Neural progenitor cell (in vitro differentiated cells): ENCODE measurements around the gene RIPPLY3. TPM values are rescaled to one million over a fixed set of nuclear protein-coding genes. Genes with fewer than 3 reads are reported as not detected.
A peak's percentile ranks its signal among the peaks of the same experiment; 100 is the strongest.

Experiments
- DNase-seq: peaks from one replicate; pipeline ENCODE4 v3.0.0-alpha.2; 2016; ENCODE audit warnings: low spot score
- H2AFZ ChIP-seq: fragments of 200-600 bp; sonication (generic); replicated peaks from 2 replicates; pipeline ENCODE4 v1.6.1; 2016; ENCODE audit warnings: antibody characterized with exemption
- H3F3A ChIP-seq: fragments of 200-600 bp; sonication (generic); 2 replicates; pipeline ENCODE4 v1.6.1; 2016; ENCODE audit warnings: antibody characterized with exemption, low read depth
- H3K27ac ChIP-seq: fragments of 200-600 bp; sonication (generic); 2 replicates; pipeline ENCODE4 v1.5.1; 2016; ENCODE audit warnings: mild to moderate bottlenecking
- H3K27me3 ChIP-seq: fragments of 200-600 bp; sonication (generic); 2 replicates; pipeline ENCODE4 v1.6.1; 2016; ENCODE audit warnings: mild to moderate bottlenecking, moderate library complexity
- H3K36me3 ChIP-seq: fragments of 200-600 bp; sonication (generic); 2 replicates; pipeline ENCODE4 v1.5.1; 2016
- H3K4me1 ChIP-seq: fragments of 200-600 bp; sonication (generic); 2 replicates; pipeline ENCODE4 v1.6.1; 2016; ENCODE audit warnings: mixed run types
- H3K4me2 ChIP-seq: fragments of 200-600 bp; sonication (generic); 2 replicates; pipeline ENCODE4 v1.6.1; 2016
- H3K4me3 ChIP-seq: fragments of 200-600 bp; sonication (generic); 2 replicates; pipeline ENCODE4 v1.5.1; 2016
- H3K79me2 ChIP-seq: fragments of 200-600 bp; sonication (generic); 2 replicates; pipeline ENCODE4 v1.6.1; 2016; ENCODE audit warnings: low read depth
- H3K9ac ChIP-seq: fragments of 200-600 bp; sonication (generic); 2 replicates; pipeline ENCODE4 v1.6.1; 2016
- H3K9me3 ChIP-seq: fragments of 200-600 bp; sonication (generic); 2 replicates; pipeline ENCODE4 v1.5.1; 2016; ENCODE audit warnings: low read depth
- H4K20me1 ChIP-seq: fragments of 200-600 bp; sonication (generic); 2 replicates; pipeline ENCODE4 v1.6.1; 2016; ENCODE audit warnings: low read depth
- H3K27ac Mint-ChIP-seq: 3 replicates; pipeline ENCODE4 v1.8.0; 2021; ENCODE audit warnings: mixed read lengths
- H3K27me3 Mint-ChIP-seq: 2 replicates; pipeline ENCODE4 v1.8.0; 2022; ENCODE audit warnings: low read depth, mild to moderate bottlenecking, inconsistent platforms, moderate library complexity, mixed read lengths; ENCODE audit not compliant: insufficient read depth
- H3K36me3 Mint-ChIP-seq: 3 replicates; pipeline ENCODE4 v1.8.0; 2021; ENCODE audit warnings: mixed read lengths
- H3K4me1 Mint-ChIP-seq: 3 replicates; pipeline ENCODE4 v1.8.0; 2021; ENCODE audit warnings: mixed read lengths
- H3K4me3 Mint-ChIP-seq: 3 replicates; pipeline ENCODE4 v1.8.0; 2021; ENCODE audit warnings: mild to moderate bottlenecking, moderate library complexity, mixed read lengths
- H3K9me3 Mint-ChIP-seq: 3 replicates; pipeline ENCODE4 v1.8.0; 2020; ENCODE audit warnings: mixed read lengths
- CTCF ChIP-seq: fragments of 200-600 bp; sonication (generic); IDR thresholded peaks from 2 replicates; pipeline ENCODE4 v1.5.1; 2017; ENCODE audit warnings: antibody characterized with exemption, mild to moderate bottlenecking
- EZH2 ChIP-seq: fragments of 200-600 bp; sonication (generic); IDR thresholded peaks from 2 replicates; pipeline ENCODE4 v1.6.1; 2017; ENCODE audit warnings: antibody characterized with exemption, mild to moderate bottlenecking, moderate library complexity
- EZH2phosphoT487 ChIP-seq: fragments of 200-600 bp; sonication (generic); IDR thresholded peaks from 2 replicates; pipeline ENCODE4 v1.6.1; 2017; ENCODE audit warnings: antibody characterized with exemption
- total RNA-seq: library from RNA; depleted of rRNA; stranded (reverse); fragments of >200 nt; gene quantifications from 2 replicates; pipeline ENCODE4 v1.2.3, GENCODE V29; 2015; ENCODE audit warnings: low replicate concordance

RIPPLY3 gene
- total RNA-seq, 1 donor from 2014 or later = 2.8 TPM

DNA sequence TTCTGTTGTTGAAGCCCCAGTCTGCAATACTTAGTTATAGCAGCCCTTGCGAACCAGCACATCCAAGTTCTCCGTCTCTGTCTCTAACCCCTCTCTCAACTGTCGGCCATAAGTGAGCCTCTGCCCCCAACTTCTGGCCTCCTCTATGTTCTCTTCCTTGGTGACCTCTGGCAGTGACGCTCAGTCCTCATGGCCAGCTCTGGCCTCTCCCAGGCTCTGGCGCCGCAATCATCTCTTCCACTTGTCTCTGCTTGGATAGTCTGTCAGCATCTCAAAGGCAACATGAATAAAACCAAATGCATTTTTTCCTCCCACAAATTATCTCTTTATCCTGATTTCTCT is 31.7 kb upstream of the RIPPLY3 start:
- no peak overlapping the region for H3K27ac Mint-ChIP-seq
- no peaks in the 10 kb centered on the region for H3K79me2 ChIP-seq
- H3K4me2 ChIP-seq = no peak overlapping the region
- H3K36me3 Mint-ChIP-seq = peaks cover 7% of the 10 kb centered on the region
- H3K4me1 Mint-ChIP-seq = peaks cover 10% of the 10 kb centered on the region
- TF ChIP-seq EZH2phosphoT487 (no peak), CTCF (no peak), EZH2 (no peak)
- no peaks in the 10 kb centered on the region for H3K4me1 ChIP-seq
- H3F3A ChIP-seq = no peaks in the 10 kb centered on the region
- H3K4me3 ChIP-seq = no peak overlapping the region
- no peaks in the 10 kb centered on the region for H3K9me3 Mint-ChIP-seq
- no peak overlapping the region for H2AFZ ChIP-seq
- H4K20me1 ChIP-seq = no peaks in the 10 kb centered on the region
- H3K27ac ChIP-seq = no peak overlapping the region
- H3K27me3 ChIP-seq = peaks cover 7% of the 10 kb centered on the region
- no peaks in the 10 kb centered on the region for H3K9me3 ChIP-seq
- H3K27me3 Mint-ChIP-seq = peaks cover 10% of the 10 kb centered on the region
- no peak overlapping the region for H3K4me3 Mint-ChIP-seq
- no peak overlapping the region for H3K9ac ChIP-seq
- no peak for DNase-seq
- no peaks in the 10 kb centered on the region for H3K36me3 ChIP-seq

- DNase-seq = no peak
- H3K79me2 ChIP-seq = no peaks in the 10 kb centered on the region
- H2AFZ ChIP-seq = no peak overlapping the region
- no peaks in the 10 kb centered on the region for H4K20me1 ChIP-seq
- Mint-ChIP-seq H3K9me3 (no peaks in the 10 kb centered on the region), H3K27me3 (peaks cover 13% of the 10 kb centered on the region), H3K27ac (no peak overlapping the region), H3K4me3 (no peak overlapping the region), H3K4me1 (peaks cover 16% of the 10 kb centered on the region), H3K36me3 (peaks cover 5% of the 10 kb centered on the region)
- no peak overlapping the region for H3K4me3 ChIP-seq
- H3K4me1 ChIP-seq = no peaks in the 10 kb centered on the region
- no peak overlapping the region for H3K27ac ChIP-seq
- no peak overlapping the region for H3K4me2 ChIP-seq
- H3K27me3 ChIP-seq = peaks cover 22% of the 10 kb centered on the region
- H3K9me3 ChIP-seq = no peaks in the 10 kb centered on the region
- H3K36me3 ChIP-seq = no peaks in the 10 kb centered on the region
- TF ChIP-seq EZH2 = no peak
- TF ChIP-seq CTCF = no peak
- no peak for TF ChIP-seq EZH2phosphoT487
- H3F3A ChIP-seq = peaks cover under 1% of the 10 kb centered on the region
- no peak overlapping the region for H3K9ac ChIP-seq
Measured at GRCh38 chr21:36976228-36976861, 30.2 kb upstream of the RIPPLY3 start.

- Histone ChIP-seq H3F3A (peaks cover 5% of the 10 kb centered on the region), H3K27me3 (peaks cover 29% of the 10 kb centered on the region), H3K27ac (no peak overlapping the region), H3K4me2 (no peak overlapping the region), H3K4me1 (no peaks in the 10 kb centered on the region), H3K9ac (no peak overlapping the region), H2AFZ (no peak overlapping the region), H4K20me1 (no peaks in the 10 kb centered on the region), H3K36me3 (no peaks in the 10 kb centered on the region), H3K9me3 (no peaks in the 10 kb centered on the region), H3K79me2 (no peaks in the 10 kb centered on the region), H3K4me3 (no peak overlapping the region)
- no peak overlapping the region for H3K4me3 Mint-ChIP-seq
- H3K9me3 Mint-ChIP-seq = no peaks in the 10 kb centered on the region
- DNase-seq = peak; percentile 82
- H3K36me3 Mint-ChIP-seq = peaks cover 2% of the 10 kb centered on the region
- H3K27me3 Mint-ChIP-seq = peaks cover 17% of the 10 kb centered on the region
- H3K27ac Mint-ChIP-seq = no peak overlapping the region
- TF ChIP-seq CTCF (peak; percentile 83), EZH2phosphoT487 (no peak), EZH2 (no peak)
- peaks cover 16% of the 10 kb centered on the region for H3K4me1 Mint-ChIP-seq
Measured at GRCh38 chr21:36976882-36977651, 29.4 kb upstream of the RIPPLY3 start.
